DND-41 (cell line): ENCODE measurements around the gene PTPRR.

Experiments
- EZH2 ChIP-seq: IDR thresholded peaks from 3 replicates; pipeline ENCODE4 v1.6.1; 2012; ENCODE audit warnings: borderline replicate concordance, low read depth, mild to moderate bottlenecking, moderate library complexity, low read length, inconsistent platforms; ENCODE audit not compliant: severe bottlenecking
- TF ChIP-seq, protein P1 (sequence below): IDR thresholded peaks from 2 replicates; pipeline ENCODE4 v1.5.1; 2012; ENCODE audit warnings: borderline replicate concordance, low read length, moderate library complexity, mild to moderate bottlenecking; ENCODE audit not compliant: poor library complexity, severe bottlenecking; ENCODE audit errors: extremely low read depth

DNA sequence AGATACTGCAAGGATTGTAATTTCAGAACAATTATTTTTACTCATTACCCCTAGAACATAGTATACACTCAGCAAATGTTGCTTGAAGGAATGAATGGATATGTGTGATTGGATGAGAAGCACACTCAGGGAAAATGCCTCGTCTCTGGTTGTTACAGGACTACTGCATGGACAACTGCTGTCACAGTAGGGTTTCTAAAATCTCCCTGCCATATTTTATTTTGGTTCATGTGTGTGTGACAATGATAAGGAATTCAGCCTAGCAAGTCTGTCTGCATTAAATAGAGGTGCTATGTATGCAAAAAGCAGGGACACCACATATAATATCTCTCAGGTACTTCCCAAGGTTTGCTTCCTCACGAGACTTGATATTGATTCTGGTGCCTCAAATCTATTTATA, 1.4 kb downstream of the PTPRR start:
- TF ChIP-seq, protein P1, sequence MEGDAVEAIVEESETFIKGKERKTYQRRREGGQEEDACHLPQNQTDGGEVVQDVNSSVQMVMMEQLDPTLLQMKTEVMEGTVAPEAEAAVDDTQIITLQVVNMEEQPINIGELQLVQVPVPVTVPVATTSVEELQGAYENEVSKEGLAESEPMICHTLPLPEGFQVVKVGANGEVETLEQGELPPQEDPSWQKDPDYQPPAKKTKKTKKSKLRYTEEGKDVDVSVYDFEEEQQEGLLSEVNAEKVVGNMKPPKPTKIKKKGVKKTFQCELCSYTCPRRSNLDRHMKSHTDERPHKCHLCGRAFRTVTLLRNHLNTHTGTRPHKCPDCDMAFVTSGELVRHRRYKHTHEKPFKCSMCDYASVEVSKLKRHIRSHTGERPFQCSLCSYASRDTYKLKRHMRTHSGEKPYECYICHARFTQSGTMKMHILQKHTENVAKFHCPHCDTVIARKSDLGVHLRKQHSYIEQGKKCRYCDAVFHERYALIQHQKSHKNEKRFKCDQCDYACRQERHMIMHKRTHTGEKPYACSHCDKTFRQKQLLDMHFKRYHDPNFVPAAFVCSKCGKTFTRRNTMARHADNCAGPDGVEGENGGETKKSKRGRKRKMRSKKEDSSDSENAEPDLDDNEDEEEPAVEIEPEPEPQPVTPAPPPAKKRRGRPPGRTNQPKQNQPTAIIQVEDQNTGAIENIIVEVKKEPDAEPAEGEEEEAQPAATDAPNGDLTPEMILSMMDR: no peak
- TF ChIP-seq EZH2: no peak
